H1 (cell line): ENCODE data around the gene MTMR10. TPM values are rescaled to one million over a fixed set of nuclear protein-coding genes. Genes with fewer than 3 reads are reported as not detected.

Source experiments
- CBX5 ChIP-seq: fragments of 300-800, 300-1000 bp; sonication (generic); IDR thresholded peaks from 2 replicates; pipeline ENCODE4 v1.7.1; 2016; ENCODE audit warnings: antibody characterized with exemption, low read length, low read depth
- CBX8 ChIP-seq: fragments of 300-800, 300-1000 bp; sonication (generic); IDR thresholded peaks from 2 replicates; pipeline ENCODE4 v1.7.1; 2016; ENCODE audit warnings: low read depth, low read length, borderline replicate concordance
- KDM1A ChIP-seq: fragments of 200-600, 300-600 bp; sonication (generic); IDR thresholded peaks from 2 replicates; pipeline ENCODE4 v1.7.1; 2016; ENCODE audit warnings: mild to moderate bottlenecking, low read length, borderline replicate concordance
- MAFK ChIP-seq: IDR thresholded peaks from 2 replicates; pipeline ENCODE4 v1.6.1; 2012; ENCODE audit warnings: low read depth, mild to moderate bottlenecking, improper control_type of control experiment, low read length
- TAF1 ChIP-seq: IDR thresholded peaks from 2 replicates; pipeline ENCODE4 v1.6.1; 2011; ENCODE audit warnings: mild to moderate bottlenecking, low read depth, low read length
- TBP ChIP-seq: IDR thresholded peaks from 2 replicates; pipeline ENCODE4 v1.6.1; 2011; ENCODE audit warnings: low read depth, low read length, improper control_type of control experiment
- USF2 ChIP-seq: IDR thresholded peaks from 2 replicates; pipeline ENCODE4 v1.6.1; 2011; ENCODE audit warnings: low read length, improper control_type of control experiment
- polyA plus RNA-seq, 7 experiments: library from polyadenylated mRNA; depleted of rRNA in 3 of 7; stranded (reverse) in 5 of 7; unstranded in 2 of 7; fragments of >200 nt in 5 of 7; fragments of 200-250 nt in 2 of 7; gene quantifications; 1 replicate in 5 of 7; 2 replicates in 1 of 7; 4 replicates in 1 of 7; pipeline versions ENCODE4 v1.2.1 to v1.2.3, GENCODE V29; 2011 to 2013; ENCODE audit warnings: missing spikeins in 2 of 7, mixed read lengths in 2 of 7
- total RNA-seq: library from RNA; stranded (reverse); fragmentation: NEBNext Ultra II Directional; extraction: Animal tissue kit (Norgen Biotek cat#: 25700); gene quantifications from 2 replicates; pipeline ENCODE4 v1.2.1, GENCODE V29; 2021

MTMR10 gene
- total and polyA plus RNA-seq, 2 of the 8 experiments (the other 6 are each of a cell fraction or from before 2014, with no cell fraction given), result 3.8 to 13.1 TPM

GRCh38 chr15:31035610-31036009 is 44.2 kb upstream of the MTMR10 start (continued):
- no peak for TF ChIP-seq CBX5
- TF ChIP-seq TBP, result no peak
- no peak for TF ChIP-seq USF2
- no peak for TF ChIP-seq TAF1
- TF ChIP-seq CBX8, result no peak
- no peak for TF ChIP-seq KDM1A
- TF ChIP-seq MAFK, result no peak
